Activated naive CD4-positive, alpha-beta T cell treated with anti-CD3 and anti-CD28 coated beads for 36 hours (primary cell): ENCODE data around the gene TMEM114. TPM values are rescaled to one million over a fixed set of nuclear protein-coding genes. Genes with fewer than 3 reads are reported as not detected.

Experiments
- CTCF ChIA-PET: fragments of 350-600 bp; sonication (Branson Sonifier 250); formaldehyde crosslinking; loops from one replicate; lab custom pipeline; 2021; ENCODE audit warnings: antibody characterized with exemption; lab: Charles Lee
- DNase-seq: peaks from one replicate; pipeline ENCODE4 v3.0.0-alpha.2; 2020
- H3K27ac Mint-ChIP-seq: one replicate; pipeline ENCODE4 v1.8.0; 2021; ENCODE audit warnings: mild to moderate bottlenecking, mixed read lengths
- H3K27me3 Mint-ChIP-seq: one replicate; pipeline ENCODE4 v1.8.0; 2021; ENCODE audit warnings: low read depth, mixed read lengths
- H3K36me3 Mint-ChIP-seq: one replicate; pipeline ENCODE4 v1.8.0; 2021; ENCODE audit warnings: low read depth, mixed read lengths
- H3K4me1 Mint-ChIP-seq: one replicate; pipeline ENCODE4 v1.8.0; 2021; ENCODE audit warnings: low read depth, mixed read lengths
- H3K4me3 Mint-ChIP-seq: one replicate; pipeline ENCODE4 v1.8.0; 2021; ENCODE audit warnings: mild to moderate bottlenecking, moderate library complexity, mixed read lengths
- H3K9me3 Mint-ChIP-seq: one replicate; pipeline ENCODE4 v1.8.0; 2021; ENCODE audit warnings: mixed read lengths
- intact Hi-C: fragments of 100-400 bp; cut with micrococcal nuclease; formaldehyde crosslinking; loops from one replicate; pipeline ENCODE4 v1.15.1; 2023
- total RNA-seq, 2 experiments: library from RNA; stranded (reverse); gene quantifications; one replicate each; pipeline ENCODE4 v1.2.3, GENCODE V29; 2021

The TMEM114 gene
- total RNA-seq, 2 experiments from 2014 or later: not detected

- Mint-ChIP-seq H3K36me3 (no peaks in the 10 kb centered on the region), H3K4me1 (no peaks in the 10 kb centered on the region), H3K27ac (no peak overlapping the region), H3K9me3 (no peaks in the 10 kb centered on the region), H3K4me3 (no peak overlapping the region), H3K27me3 (peaks cover 23% of the 10 kb centered on the region)
- intact Hi-C loops: no loop called here
- CTCF ChIA-PET: no interaction called here
- no peak for DNase-seq
Measured at GRCh38 chr16:8528471-8528870, 61.8 kb downstream of the TMEM114 start.

GRCh38 chr16:8523932-8524331, 66.4 kb downstream of the TMEM114 start:
- no peaks in the 10 kb centered on the region for H3K9me3 Mint-ChIP-seq
- H3K27ac Mint-ChIP-seq: no peak overlapping the region
- intact Hi-C loops: no loop called here
- H3K27me3 Mint-ChIP-seq: peaks cover 18% of the 10 kb centered on the region
- no peak for DNase-seq
- CTCF ChIA-PET: no interaction called here
- H3K36me3 Mint-ChIP-seq: no peaks in the 10 kb centered on the region
- no peak overlapping the region for H3K4me3 Mint-ChIP-seq
- no peaks in the 10 kb centered on the region for H3K4me1 Mint-ChIP-seq

- Mint-ChIP-seq H3K4me3 (no peak overlapping the region), H3K4me1 (no peaks in the 10 kb centered on the region), H3K27me3 (peaks cover 8% of the 10 kb centered on the region), H3K27ac (no peak overlapping the region), H3K9me3 (no peaks in the 10 kb centered on the region), H3K36me3 (no peaks in the 10 kb centered on the region)
- DNase-seq: no peak
- intact Hi-C loops: no loop called here
- CTCF ChIA-PET: no interaction called here
Measured at GRCh38 chr16:8522757-8523156, 67.6 kb downstream of the TMEM114 start.

DNA sequence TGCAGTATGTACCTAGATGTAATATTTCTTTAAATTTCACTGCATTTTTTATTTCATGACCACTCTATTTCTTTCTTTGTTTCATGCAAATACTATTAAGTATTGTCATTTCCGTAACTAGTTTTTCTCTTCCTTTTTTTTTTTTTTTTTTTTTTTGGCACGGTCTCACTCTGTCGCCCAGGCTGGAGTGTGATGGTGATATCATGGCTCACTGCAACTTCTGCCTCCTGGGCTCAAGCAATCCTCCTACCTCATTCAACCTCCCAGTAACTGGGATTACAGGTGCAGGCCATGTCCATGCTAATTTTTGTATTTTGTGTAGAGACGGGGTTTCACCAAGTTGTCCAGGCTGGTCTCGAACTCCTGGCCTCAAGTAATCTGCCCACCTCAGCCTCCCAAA, 70.7 kb downstream of the TMEM114 start:
- intact Hi-C loops: no loop called here
- Mint-ChIP-seq H3K36me3 (no peaks in the 10 kb centered on the region), H3K4me3 (no peak overlapping the region), H3K4me1 (no peaks in the 10 kb centered on the region), H3K9me3 (no peaks in the 10 kb centered on the region), H3K27ac (no peak overlapping the region), H3K27me3 (peaks cover 3% of the 10 kb centered on the region)
- CTCF ChIA-PET: no interaction called here
- no peak for DNase-seq

Other genes starting within 250 kb of the TMEM114 start
- gene METTL22, start 31.2 kb upstream of the TMEM114 start, total RNA-seq: 10 to 100 TPM; 43.2 to 48.4 TPM
- 1 to 10 TPM; 2.7 to 3.1 TPM for gene ABAT, start 84.1 kb upstream of the TMEM114 start, total RNA-seq
- 10 to 100 TPM; 12.1 to 12.6 TPM for gene TMEM186, start 207.1 kb upstream of the TMEM114 start, total RNA-seq
- gene PMM2, start 207.3 kb upstream of the TMEM114 start, total RNA-seq: 10 to 100 TPM; 20.1 to 20.8 TPM